Activated CD8-positive, alpha-beta memory T cell treated with anti-CD3 and anti-CD28 coated beads, Interleukin-2, amount 50 U/mL, for 1 hour (primary cell): ENCODE results near the gene NHLRC4.

ENCODE experiments used
- DNase-seq: peaks from one replicate; pipeline ENCODE4 v3.0.0-alpha.2; 2020; ENCODE audit errors: extremely low read depth

NHLRC4 gene

DNA sequence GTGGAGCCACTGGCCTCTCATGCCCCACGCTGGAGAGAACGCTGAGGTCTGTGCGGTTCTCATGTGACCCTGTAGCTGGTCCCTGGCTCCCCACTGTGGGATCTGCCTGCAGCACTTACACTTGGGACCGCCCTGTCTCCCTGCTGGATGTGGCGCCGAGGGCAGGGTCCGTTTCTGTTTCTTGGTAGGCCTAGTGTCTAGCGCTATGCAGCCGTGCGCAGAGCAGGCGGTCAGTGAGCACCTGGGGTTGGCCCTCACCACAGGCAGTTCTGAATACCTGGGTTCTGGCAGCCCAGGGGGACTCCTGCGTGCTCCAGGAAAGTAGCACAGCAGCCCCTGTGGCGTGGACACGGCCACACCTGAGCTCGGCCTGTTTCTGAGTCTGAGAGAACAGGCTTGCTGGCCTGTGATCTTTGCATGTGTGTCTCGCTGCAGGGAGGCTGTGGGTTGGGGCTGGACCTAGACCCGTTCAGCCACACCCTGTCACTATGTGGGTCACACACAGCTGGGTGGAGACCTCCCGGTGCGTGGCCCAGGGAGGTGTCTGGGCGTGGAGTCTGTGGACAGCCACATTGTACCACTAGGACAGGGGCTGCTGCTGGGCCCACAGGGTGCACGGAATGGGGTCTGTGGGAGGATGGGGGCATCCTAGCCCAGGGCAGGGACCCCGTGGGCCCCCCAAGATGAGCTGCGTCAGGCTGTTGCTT lies 36.5 kb upstream of the NHLRC4 start:
- DNase-seq, result no peak

- no peak for DNase-seq
These were observed 35.2 kb upstream of the NHLRC4 start for GRCh38 chr16:531494-532125.

DNA sequence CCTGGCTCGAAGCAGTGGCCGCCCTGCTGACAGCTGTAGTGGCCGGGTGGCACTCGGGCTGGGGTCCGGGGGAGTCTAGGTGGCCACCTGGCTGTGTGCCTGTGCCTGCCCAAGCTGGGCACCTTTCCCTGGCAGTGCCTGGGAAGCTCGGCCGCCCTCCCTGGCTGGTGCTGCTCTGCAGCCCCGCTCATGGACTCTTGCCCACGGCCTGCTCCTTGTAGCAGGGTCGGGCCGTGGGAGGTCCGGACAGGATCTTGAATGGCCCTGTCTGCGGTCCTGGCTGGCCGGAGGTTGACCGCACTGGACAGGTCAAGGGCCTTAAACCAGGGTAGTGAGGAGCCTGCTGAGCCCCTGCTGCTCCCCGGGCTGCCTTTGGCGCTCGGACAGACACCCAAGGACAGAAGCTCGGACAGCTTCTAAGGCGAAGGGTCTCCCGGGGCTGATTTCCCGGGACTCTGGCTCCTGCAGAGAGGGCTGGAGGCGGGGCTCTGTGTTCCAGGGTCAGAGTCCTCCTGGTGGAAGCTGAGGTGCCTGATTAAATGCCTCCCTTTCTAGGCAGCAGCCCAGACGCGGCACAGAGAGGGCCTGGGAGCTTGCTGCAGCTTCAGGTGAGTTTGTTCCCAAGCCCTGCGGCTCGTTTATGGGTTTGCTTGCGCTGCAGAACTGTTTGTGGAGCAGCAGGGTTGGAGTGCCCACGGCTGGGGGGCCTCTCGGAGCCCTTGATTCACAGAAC lies 33.2 kb upstream of the NHLRC4 start:
- no peak for DNase-seq

DNA sequence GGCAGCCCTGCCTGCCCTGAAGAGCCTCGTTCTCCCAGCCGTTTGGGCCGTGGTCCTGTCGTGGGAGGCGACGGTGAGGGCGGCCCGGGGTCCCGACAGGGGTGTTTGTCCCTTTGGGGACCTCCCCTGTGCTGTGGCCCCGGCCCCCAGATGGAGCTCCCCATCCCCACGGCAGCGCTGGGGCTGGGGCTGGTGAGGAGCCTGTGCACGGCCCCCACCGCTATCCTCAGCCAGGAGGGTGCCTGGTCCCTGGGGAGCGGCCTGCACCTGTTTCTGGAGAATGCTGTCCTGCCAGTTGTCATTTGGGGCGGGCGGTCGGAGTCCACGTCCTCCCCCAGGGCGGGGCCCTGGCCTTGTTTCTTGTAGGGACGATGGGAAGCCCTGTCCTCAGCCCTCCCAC lies 32.7 kb upstream of the NHLRC4 start:
- no peak for DNase-seq

- DNase-seq, result no peak
These were observed 31.9 kb upstream of the NHLRC4 start for GRCh38 chr16:534856-535445.

- no peak for DNase-seq
These were observed 31.1 kb upstream of the NHLRC4 start for GRCh38 chr16:535446-536405.

- DNase-seq, result no peak
These were observed 30.1 kb upstream of the NHLRC4 start for GRCh38 chr16:536746-537145.

GRCh38 chr16:537415-538335 lies 29.1 kb upstream of the NHLRC4 start:
- DNase-seq, result no peak

- no peak for DNase-seq
These were observed 26.8 kb upstream of the NHLRC4 start for GRCh38 chr16:539901-540530.

GRCh38 chr16:540645-541340 lies 26.0 kb upstream of the NHLRC4 start:
- DNase-seq, result no peak

- DNase-seq, result no peak
These were observed 23.3 kb upstream of the NHLRC4 start for GRCh38 chr16:543301-544164.

- no peak for DNase-seq
These were observed 22.3 kb upstream of the NHLRC4 start for GRCh38 chr16:544517-544916.

DNA sequence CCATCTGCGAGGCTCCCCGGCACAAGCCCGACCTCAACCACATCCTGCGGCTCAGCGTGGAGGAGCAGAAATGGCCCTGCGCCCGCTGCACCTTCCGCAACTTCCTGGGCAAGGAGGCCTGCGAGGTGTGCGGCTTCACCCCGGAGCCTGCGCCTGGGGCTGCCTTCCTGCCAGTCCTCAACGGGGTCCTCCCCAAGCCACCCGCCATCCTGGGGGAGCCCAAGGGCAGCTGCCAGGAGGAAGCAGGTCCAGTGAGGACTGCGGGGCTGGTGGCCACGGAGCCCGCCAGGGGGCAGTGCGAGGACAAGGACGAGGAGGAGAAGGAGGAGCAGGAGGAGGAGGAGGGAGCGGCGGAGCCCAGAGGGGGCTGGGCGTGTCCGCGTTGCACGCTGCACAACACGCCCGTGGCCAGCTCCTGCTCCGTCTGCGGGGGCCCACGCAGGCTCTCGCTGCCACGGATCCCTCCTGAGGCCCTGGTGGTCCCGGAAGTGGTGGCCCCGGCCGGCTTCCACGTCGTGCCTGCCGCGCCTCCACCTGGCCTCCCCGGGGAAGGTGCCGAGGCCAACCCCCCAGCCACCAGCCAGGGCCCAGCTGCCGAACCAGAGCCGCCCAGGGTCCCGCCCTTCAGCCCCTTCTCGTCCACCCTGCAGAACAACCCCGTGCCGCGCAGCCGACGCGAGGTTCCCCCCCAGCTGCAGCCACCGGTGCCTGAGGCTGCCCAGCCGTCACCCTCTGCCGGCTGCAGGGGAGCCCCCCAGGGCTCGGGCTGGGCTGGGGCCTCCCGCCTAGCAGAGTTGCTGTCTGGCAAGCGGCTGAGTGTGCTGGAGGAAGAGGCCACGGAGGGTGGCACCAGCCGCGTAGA lies 19.7 kb upstream of the NHLRC4 start:
- DNase-seq, result no peak

- no peak for DNase-seq
These were observed 18.2 kb upstream of the NHLRC4 start for GRCh38 chr16:548586-548985.

DNA sequence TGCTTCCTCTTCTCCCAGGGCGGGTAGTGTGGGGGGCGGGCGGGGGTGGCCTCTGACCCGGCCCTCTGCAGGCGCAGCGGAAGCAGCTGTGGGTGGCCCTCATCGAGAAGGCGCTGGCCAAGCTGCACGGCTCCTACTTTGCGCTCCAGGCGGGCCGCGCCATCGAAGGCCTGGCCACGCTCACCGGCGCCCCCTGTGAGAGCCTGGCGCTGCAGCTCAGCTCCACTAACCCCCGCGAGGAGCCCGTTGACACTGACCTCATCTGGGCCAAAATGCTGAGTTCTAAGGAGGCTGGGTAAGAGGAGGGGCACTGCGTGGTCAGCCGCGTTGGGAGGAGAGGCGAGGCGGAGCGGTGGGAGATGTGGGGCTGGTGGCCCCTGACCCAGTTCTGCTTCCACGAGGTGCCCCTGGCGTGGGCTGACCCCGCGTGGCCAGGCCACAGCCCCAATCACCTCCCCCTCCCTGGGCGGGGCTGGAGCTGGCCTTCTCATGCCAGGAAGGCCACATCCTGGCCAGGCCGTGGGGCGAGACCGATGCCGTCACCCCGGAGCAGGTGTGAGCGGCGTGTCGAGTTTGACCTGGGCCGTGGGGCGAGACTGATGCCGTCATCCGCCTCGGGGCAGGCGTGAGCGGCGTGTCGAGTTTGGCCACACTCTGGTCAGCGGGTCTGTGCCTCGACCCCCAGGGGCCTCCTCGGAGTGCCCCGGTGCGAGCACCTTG lies 17.1 kb upstream of the NHLRC4 start:
- no peak for DNase-seq

DNA sequence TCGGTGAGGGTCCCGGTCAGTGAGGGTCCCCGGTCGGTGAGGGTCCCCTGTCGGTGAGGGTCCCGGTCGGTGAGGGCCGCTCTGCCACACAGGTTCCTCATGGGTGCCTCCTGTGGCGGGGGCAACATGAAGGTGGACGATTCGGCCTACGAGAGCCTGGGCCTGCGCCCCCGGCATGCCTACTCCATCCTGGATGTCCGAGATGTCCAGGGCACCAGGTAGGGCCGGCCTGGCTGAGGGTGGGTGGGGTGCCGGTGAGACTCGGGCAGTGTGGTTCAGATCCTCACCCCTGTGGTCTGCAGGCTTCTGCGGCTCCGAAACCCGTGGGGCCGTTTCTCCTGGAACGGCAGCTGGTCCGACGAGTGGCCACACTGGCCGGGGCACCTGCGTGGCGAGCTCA lies 15.6 kb upstream of the NHLRC4 start:
- DNase-seq, result no peak

GRCh38 chr16:552171-552570 lies 14.6 kb upstream of the NHLRC4 start:
- DNase-seq, result no peak
